Subcutaneous adipose tissue (tissue), 4 donors: Measurements from ENCODE around the gene VPS35. TPM values are rescaled to one million over a fixed set of nuclear protein-coding genes. Genes with fewer than 3 reads are reported as not detected.

Experiments
- CTCF ChIP-seq: fragments of 450-650 bp; IDR thresholded peaks from one replicate; pipeline ENCODE4 v1.5.1; 2016; ENCODE audit warnings: low read depth, mild to moderate bottlenecking, control low read depth, antibody characterized with exemption, moderate library complexity
- total RNA-seq, 4 donors: library from RNA; depleted of rRNA; stranded (reverse); fragments of >200 nt; gene quantifications; one replicate each; pipeline ENCODE4 v1.1.0, GENCODE V29; 2016

Gene VPS35
- total RNA-seq, 4 donors from 2014 or later, result 70.8 to 98.3 (median 92.9) TPM

GRCh38 chr16:46613352-46613751, 75.6 kb downstream of the VPS35 start:
- TF ChIP-seq CTCF, result no peak

GRCh38 chr16:46612121-46612520, 76.9 kb downstream of the VPS35 start:
- TF ChIP-seq CTCF, result no peak

- TF ChIP-seq CTCF, result no peak
Observed at GRCh38 chr16:46607529-46607928, 81.4 kb downstream of the VPS35 start.

GRCh38 chr16:46606231-46606630, 82.7 kb downstream of the VPS35 start:
- no peak for TF ChIP-seq CTCF

Other genes starting within 250 kb of the VPS35 start
- 1 to 10 TPM in 3 of 4 donors, under 1 TPM in 1; 0.57 to 2.4 (median 1.3) TPM for gene SHCBP1, start 67.8 kb downstream of the VPS35 start, total RNA-seq
- gene ORC6, start 481 bp upstream of the VPS35 start, total RNA-seq, result 1 to 10 TPM; 1.1 to 2.4 (median 2.0) TPM
- 1 to 10 TPM in 1 of 4 donors, under 1 TPM in 3; 0.17 to 2.6 (median 0.49) TPM for gene MYLK3, start 59.2 kb upstream of the VPS35 start, total RNA-seq
- gene C16orf87, start 142.0 kb upstream of the VPS35 start, total RNA-seq, result 1 to 10 TPM; 2.6 to 6.8 (median 5.1) TPM
- 100 to 1,000 TPM in 1 of 4 donors, 10 to 100 TPM in 3; 35.5 to 291 (median 52.1) TPM for gene GPT2, start 195.2 kb upstream of the VPS35 start, total RNA-seq